ENCODE data around the gene CSAD. TPM values are rescaled to one million over a fixed set of nuclear protein-coding genes. Genes with fewer than 3 reads are reported as not detected.
A peak's percentile ranks its signal among the peaks of the same experiment; 100 is the strongest.
"Not testable (repeated sequence)": the region's sequence is repeated elsewhere in the genome, so short reads cannot be mapped to it uniquely, and the experiment has no call there.

The CSAD gene
- polyA plus RNA-seq, 4 donors: 25.9 to 126 (median 69.1) TPM

DNA sequence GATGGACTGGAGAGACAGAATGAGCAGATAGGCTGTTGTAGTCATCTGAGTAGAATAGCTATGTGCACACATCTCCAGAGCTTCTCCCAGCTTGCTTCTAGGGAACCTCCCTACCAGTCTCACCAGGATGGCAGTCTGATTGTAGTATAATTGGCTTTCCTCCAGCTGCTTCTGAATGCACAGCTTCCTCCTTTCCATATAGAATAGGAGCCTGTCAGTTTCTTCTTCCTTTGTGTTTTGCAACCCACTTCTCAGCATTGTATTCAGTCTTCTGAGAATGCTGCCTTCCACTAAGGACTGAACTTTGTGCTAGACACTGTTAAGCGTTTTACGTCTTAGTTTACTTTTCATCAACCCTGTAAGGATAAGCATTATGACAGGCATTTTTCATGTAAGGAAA is 2.2 kb upstream of the CSAD start:
- no peak for DNase-seq (ENCODE audit: low read depth in 4 of 4, low spot score in 2 of 4)

DNA sequence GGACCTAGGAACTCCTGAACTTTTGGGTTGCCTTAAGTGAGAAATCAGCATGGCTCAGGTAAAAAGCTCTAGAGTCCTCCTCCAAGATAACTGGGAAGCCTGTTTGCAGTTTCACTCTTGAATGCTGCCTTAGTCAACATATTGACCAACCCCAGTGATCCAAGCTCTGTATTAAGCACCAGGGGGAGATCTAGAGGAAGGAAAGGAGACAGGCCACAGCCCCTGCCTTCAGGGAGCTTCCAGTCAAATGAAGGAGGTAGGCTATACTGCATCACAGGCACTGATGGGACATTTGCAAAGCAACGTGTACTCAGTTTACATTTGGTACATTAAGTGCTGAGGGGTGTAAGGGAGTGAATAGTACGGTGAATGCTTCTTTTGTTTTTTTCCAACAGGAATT is 1.2 kb upstream of the CSAD start:
- no peak for DNase-seq (ENCODE audit: low read depth in 4 of 4, low spot score in 2 of 4)

DNA sequence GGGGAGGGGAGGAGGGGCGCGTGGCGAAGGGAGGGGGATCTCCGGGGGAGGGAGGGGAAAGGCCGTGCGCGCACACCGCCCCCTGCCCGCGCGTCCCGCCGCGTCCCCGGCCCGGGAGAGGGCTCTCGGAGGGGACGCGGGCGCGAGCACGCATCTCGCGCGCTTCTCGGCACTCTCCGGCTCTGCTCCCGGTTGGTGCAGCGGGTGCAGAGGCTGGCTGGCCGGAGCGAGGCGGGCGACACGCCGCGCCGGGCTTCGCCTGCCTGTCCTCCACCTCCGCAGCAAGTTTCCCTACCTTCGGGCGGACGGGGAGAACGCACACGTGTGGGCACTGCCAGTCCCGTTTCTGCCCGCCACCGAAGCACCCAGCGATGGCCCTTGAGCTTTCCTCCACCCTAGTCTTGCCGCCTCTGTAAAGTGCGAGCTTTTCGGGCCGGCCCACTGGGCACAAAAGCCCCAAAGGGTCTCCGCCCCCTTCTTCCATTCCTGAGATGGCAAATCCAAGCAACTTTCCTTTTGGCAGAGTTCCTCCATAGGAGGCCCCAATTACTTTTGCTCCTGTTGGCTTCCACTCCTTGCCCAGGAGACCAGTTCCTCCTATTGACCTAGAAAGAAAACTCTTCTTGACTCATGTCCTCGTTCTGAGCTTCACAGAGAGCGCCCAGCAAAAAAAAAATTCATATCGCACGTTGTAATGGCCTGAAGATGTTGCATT is 363 bp upstream of the CSAD start:
- DNase-seq (ENCODE audit: low read depth in 4 of 4, low spot score in 2 of 4): peak in 2 of 4 donors; percentile 74

DNA sequence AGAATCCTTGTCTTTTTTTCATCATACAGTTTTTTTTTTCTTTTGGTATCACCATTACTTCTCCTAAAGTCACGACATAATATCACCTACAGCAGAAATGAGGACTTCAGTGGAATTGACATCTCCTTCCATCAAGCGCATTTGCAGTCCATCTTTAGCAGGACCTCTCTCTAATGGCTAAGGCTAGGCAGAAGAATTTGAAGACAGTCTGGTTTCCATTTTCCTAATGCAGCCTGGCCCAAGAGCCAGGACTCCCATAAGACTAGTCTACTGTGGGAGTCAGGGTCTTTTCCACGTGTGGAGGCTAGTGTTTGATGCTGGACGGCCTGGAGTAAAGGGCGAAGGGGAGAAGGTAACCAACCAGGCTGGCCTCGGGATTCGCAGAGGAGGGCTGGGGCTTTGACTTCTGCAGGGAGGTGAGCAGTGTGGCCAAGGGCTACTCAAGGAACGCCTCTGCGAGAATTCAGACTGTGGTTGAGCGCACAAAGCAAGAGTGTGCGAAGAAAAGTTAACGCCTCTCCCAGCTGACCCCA is 972 bp downstream of the CSAD start:
- peak in 1 of 4 donors; percentile 45 for DNase-seq (ENCODE audit: low read depth in 4 of 4, low spot score in 2 of 4)

GRCh38 chr12:53178803-53179202 is 1.9 kb downstream of the CSAD start:
- DNase-seq (ENCODE audit: low read depth in 4 of 4, low spot score in 2 of 4): not testable (repeated sequence)

- DNase-seq (ENCODE audit: low read depth in 4 of 4, low spot score in 2 of 4): not testable (repeated sequence)
Measured at GRCh38 chr12:53177447-53177846, 3.3 kb downstream of the CSAD start.

DNA sequence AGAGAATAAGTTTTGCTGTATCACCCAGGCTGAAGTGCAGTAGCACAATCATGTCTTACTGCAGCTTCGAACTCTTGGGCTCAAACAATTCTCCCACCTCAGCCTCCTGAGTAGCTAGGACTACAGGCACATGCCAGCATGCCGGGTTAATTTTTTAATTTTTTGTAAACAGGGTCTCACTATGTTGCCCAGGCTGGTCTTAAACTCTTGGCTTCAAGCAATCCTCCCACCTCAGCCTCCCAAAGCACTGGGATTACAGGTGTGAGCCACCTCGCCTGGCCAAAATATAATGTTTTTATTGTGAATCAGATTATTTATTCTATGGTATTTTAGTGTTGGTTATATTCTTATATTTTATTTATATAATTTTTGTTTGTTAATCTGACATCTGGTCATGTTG is 4.0 kb downstream of the CSAD start:
- DNase-seq (ENCODE audit: low read depth in 4 of 4, low spot score in 2 of 4): no peak

DNA sequence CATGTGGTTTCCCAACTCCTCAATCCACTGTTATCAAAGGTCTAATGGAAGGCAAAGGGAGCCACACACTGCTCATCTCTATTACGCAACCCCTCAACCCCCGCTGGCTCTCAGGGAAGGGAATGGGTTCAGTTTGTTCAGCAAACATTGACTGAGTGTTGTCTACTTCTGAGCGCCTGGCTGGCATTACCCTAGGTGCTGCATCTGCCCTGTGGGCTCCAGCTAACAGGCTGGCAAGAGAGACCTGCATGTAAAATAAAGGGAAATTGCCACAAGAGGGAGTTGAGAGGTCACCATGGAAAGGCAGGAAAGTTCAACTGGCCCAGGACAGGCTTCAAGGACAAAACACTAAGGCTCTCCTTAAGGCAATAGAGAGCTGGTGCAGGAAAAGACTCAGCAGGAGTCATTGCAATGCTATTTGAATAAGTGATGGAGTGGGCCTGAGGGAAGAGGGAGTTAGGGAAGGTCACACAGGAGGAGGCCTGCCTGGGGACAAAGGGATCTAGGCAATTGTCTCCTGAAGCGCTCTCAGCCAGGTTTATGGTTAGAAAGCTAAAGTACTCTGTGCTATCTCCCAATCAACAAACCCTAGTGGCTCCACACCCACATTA is 5.7 kb downstream of the CSAD start:
- no peak for DNase-seq (ENCODE audit: low read depth in 4 of 4, low spot score in 2 of 4)

DNA sequence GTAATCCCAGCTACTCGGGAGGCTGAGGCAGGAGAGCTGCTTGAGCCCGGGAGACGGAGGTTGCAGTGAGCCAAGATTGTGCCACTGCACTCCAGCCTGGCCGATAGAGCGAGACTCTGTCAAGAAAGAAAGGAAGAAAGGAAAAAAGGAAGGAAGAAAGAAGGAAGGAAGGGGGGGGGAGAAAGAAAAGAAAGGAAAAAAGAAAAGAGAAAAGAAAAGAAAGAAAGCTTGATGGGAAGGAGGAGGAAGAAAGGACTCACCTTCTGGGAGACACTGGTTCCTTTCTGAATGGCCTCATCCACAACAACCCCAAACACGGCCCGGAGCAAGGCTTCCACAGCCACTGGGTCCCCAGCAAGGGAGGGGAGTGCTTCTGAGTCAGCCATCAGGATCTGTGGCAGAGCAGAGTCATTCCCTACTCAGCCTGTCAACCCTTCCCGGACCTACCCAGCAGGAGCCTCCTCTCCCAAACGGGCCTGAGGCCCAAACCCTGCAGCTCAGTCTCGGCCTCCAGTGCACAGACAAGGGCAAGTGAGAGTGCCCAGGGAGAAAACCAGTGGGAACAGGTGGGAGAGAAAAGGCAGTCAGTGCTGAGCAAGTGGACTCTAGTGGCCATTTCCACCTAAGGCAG is 7.5 kb downstream of the CSAD start:
- DNase-seq (ENCODE audit: low read depth in 4 of 4, low spot score in 2 of 4): no peak

DNA sequence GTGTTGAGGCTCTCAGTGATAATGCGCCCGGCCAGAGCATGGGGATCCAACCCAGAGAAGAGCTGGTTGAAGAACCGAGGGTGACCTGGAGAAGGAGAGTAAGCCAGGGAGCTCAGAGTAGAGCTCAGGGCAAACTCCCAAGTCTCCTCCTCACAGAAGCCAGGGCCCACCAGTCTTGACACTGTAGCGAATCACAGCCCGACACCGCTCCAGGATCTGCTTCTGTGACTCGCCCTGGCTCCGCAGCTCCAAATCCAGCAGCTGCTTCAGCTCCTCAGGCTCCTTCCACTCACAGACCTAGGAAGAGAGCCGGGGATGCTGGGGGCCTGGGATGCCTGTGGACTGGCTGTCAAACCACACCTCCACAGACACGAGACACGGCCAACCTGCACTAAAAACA is 8.4 kb downstream of the CSAD start:
- DNase-seq (ENCODE audit: low read depth in 4 of 4, low spot score in 2 of 4): no peak

GRCh38 chr12:53171725-53172329 is 8.9 kb downstream of the CSAD start:
- DNase-seq (ENCODE audit: low read depth in 4 of 4, low spot score in 2 of 4): no peak

DNA sequence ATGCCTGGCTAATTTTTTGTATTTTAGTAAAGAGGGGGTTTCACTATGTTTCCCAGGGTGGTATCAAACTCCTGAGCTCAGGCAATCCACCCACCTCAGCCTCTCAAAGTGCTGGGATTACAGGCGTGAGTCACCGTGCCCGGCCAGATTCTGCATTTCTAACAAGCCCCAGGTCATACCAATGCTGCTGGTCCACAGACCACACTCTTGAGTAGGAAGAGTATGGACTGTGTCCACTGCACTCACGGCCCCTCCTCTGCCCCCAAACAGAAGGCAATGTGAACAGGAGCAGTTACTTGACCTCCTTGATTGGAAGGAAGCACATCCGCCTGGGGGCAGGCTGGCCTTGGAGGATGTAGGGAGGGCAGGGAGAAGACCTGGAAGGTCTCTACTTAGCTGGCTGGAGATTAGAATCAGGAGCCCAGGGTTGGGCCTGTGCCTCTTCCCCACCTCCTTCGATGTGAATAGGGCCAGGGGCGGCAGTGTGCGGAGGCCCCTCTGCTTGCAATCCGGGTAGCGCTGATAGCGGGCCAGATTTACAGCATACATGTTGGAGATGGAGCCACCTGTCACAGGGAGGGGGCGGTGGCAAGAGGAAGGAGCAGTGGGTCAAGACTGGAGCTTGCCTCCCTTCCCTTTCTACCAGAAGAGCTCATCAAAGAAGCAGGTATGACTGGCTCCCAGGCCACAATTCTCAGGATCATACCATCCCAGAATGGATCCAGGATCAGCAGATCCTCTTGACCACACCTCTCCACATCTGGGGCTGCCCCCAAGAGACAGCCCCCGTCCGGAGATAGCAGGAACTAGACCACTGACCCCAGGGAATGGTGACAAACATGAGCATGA is 9.6 kb downstream of the CSAD start:
- DNase-seq (ENCODE audit: low read depth in 4 of 4, low spot score in 2 of 4): no peak

GRCh38 chr12:53170215-53170614 is 10.5 kb downstream of the CSAD start:
- DNase-seq (ENCODE audit: low read depth in 4 of 4, low spot score in 2 of 4): no peak

- no peak for DNase-seq (ENCODE audit: low read depth in 4 of 4, low spot score in 2 of 4)
Measured at GRCh38 chr12:53169644-53170043, 11.1 kb downstream of the CSAD start.

DNA sequence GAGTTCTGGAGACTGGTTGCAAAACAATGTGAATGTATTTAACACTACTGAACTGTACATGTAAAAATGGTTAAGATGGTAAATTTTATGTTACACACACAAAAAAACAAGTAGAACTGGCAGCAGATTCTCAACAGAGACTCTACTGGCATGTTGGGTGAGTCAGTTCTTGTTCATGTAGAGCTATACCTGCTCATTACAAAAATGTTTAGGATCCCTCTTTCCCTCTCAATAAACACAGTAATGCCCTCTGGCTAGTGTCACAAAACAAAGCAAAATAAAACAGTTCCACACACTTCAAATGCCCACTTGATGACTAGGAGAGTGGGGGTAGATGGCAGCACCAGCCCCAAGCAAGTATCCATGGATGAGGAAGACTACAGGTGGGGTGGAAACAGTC is 13.9 kb downstream of the CSAD start:
- no peak for DNase-seq (ENCODE audit: low read depth in 4 of 4, low spot score in 2 of 4)

DNA sequence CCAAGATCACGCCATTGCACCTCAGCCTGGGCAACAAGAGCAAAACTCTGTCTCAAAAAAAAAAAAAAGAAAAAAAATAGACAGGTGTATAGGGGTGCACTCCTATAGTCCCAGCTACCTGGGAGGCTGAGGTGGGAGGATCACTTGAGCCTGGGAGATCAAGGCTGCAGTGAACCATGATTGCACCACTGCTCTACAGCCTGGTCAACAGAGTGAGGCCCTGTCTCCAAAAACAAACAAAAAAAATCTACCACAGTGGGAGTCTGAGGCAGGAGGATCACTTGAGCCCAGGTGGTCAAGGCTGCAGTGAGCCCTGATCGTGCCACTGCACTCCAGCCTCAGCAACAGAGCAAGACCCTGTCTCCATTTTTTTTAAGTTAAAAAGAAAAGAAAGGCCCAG is 17.7 kb downstream of the CSAD start:
- DNase-seq (ENCODE audit: low read depth in 4 of 4, low spot score in 2 of 4): not testable (repeated sequence)

GRCh38 chr12:53161119-53161911 is 19.4 kb downstream of the CSAD start:
- DNase-seq (ENCODE audit: low read depth in 4 of 4, low spot score in 2 of 4): no peak

- DNase-seq (ENCODE audit: low read depth in 4 of 4, low spot score in 2 of 4): no peak
Measured at GRCh38 chr12:53160673-53161072, 20.1 kb downstream of the CSAD start.

GRCh38 chr12:53160000-53160399 is 20.7 kb downstream of the CSAD start:
- DNase-seq (ENCODE audit: low read depth in 4 of 4, low spot score in 2 of 4): no peak
